HepG2 (cell line): Measurements from ENCODE around the gene MYO18A. TPM values are rescaled to one million over a fixed set of nuclear protein-coding genes. Genes with fewer than 3 reads are reported as not detected.
"Not testable (repeated sequence)": the region's sequence is repeated elsewhere in the genome, so short reads cannot be mapped to it uniquely, and the experiment has no call there.

Source experiments
- ATAC-seq: fragments of 200-7000 bp; cut with Tn5 transposase; 3 replicates; pipeline ENCODE4 v1.9.1; 2020; ENCODE audit warnings: mild to moderate bottlenecking, moderate library complexity
- BruUV-seq: library from RNA; stranded (reverse); fragments of 400-500 nt; replicated peaks from 2 replicates; lab custom pipeline; 2021; lab: Mats Ljungman, UMichigan
- CTCF ChIA-PET: fragments of 300-600 bp; formaldehyde crosslinking; extraction: SDS; loops from one replicate; lab custom pipeline; 2021; ENCODE audit warnings: low total read pairs, inconsistent platforms, low intra/inter-chr PET ratio; lab: Yijun Ruan, JAX
- POLR2A ChIA-PET: fragments of 350-600 bp; sonication (Branson Sonifier 250); formaldehyde crosslinking; loops from one replicate; lab custom pipeline; 2020; ENCODE audit warnings: antibody characterized with exemption, inconsistent platforms; lab: Yijun Ruan, JAX
- DNase-seq: peaks from one replicate; pipeline ENCODE4 v3.0.0-alpha.2; 2015; ENCODE audit warnings: low spot score
- FAIRE-seq: peaks from 3 replicates; lab custom pipeline; 2011; peaks lifted over from hg19 to GRCh38; lab: Jason Lieb, UNC
- H2AFZ ChIP-seq: one replicate; pipeline ENCODE4 v1.6.1; 2011; ENCODE audit warnings: low read length, inconsistent platforms
- H3K27ac ChIP-seq: fragments of 300-600 bp; 3 replicates; pipeline ENCODE4 v1.8.0; 2011; ENCODE audit warnings: mixed run types, mild to moderate bottlenecking, mixed read lengths, low read length, inconsistent platforms; ENCODE audit not compliant: insufficient read depth; ENCODE audit errors: extremely low read length
- H3K27me3 ChIP-seq, 2 experiments: fragments of 200-600 bp in 1 of 2; 2 replicates in 1 of 2; 3 replicates in 1 of 2; pipeline versions ENCODE4 v1.6.0 to v1.8.0; 2011; ENCODE audit warnings: low read length in 2 of 2, mild to moderate bottlenecking in 2 of 2, moderate library complexity in 2 of 2, inconsistent platforms in 1 of 2; ENCODE audit not compliant: insufficient read depth in 2 of 2, control insufficient read depth in 1 of 2
- H3K36me3 ChIP-seq, 2 experiments: fragments of 200-600 bp in 1 of 2; replicated peaks in 1 of 2; 2 replicates in 1 of 2; 3 replicates in 1 of 2; pipeline versions ENCODE4 v1.5.1 to v1.8.0; 2011; ENCODE audit warnings: low read length in 2 of 2, inconsistent platforms in 1 of 2; ENCODE audit not compliant: insufficient read depth in 2 of 2, control insufficient read depth in 1 of 2
- H3K4me1 ChIP-seq: 2 replicates; pipeline ENCODE4 v1.5.1; 2012; ENCODE audit warnings: low read length, inconsistent platforms; ENCODE audit not compliant: insufficient read depth
- H3K4me2 ChIP-seq: 2 replicates; pipeline ENCODE4 v1.6.0; 2011; ENCODE audit warnings: low read depth, low read length, inconsistent platforms
- H3K4me3 ChIP-seq, 3 experiments: fragments of 200-600 bp in 1 of 3; sonication (generic), shearing (Covaris generic) in 1 of 3; replicated peaks in 1 of 3; 2 replicates each; pipeline ENCODE4 v1.5.1; 2011 to 2016; ENCODE audit warnings: low read length in 3 of 3, inconsistent platforms in 2 of 3, low read depth in 2 of 3, mild to moderate bottlenecking in 2 of 3, control low read depth in 1 of 3, mixed read lengths in 1 of 3; ENCODE audit not compliant: insufficient read depth in 1 of 3
- H3K79me2 ChIP-seq: one replicate; pipeline ENCODE4 v1.6.1; 2011; ENCODE audit warnings: low read length, inconsistent platforms; ENCODE audit not compliant: insufficient read depth
- H3K9ac ChIP-seq: 2 replicates; pipeline ENCODE4 v1.6.0; 2011; ENCODE audit warnings: mild to moderate bottlenecking, low read depth, low read length, inconsistent platforms; ENCODE audit not compliant: insufficient read depth
- H3K9me3 ChIP-seq: 2 replicates; pipeline ENCODE4 v1.5.1; 2012; ENCODE audit warnings: mild to moderate bottlenecking, low read length
- H4K20me1 ChIP-seq: 2 replicates; pipeline ENCODE4 v1.6.0; 2011; ENCODE audit warnings: inconsistent platforms, mild to moderate bottlenecking, low read length, moderate library complexity; ENCODE audit not compliant: insufficient read depth
- AGO2 ChIP-seq: fragments of 200-400 bp; formaldehyde crosslinking; optimal IDR thresholded peaks from 2 replicates; pipeline ENCODE3; 2017; ENCODE audit warnings: mild to moderate bottlenecking, low read depth, low read length, moderate library complexity
- CEBPB ChIP-seq: IDR thresholded peaks from 2 replicates; pipeline ENCODE4 v1.6.1; 2011; ENCODE audit warnings: low read depth, low read length, improper control_type of control experiment, borderline replicate concordance
- ZNF121 ChIP-seq: sonication (generic); formaldehyde crosslinking; IDR thresholded peaks from 2 replicates; pipeline ENCODE4 v1.5.0; 2020; ENCODE audit warnings: mild to moderate bottlenecking, missing genetic modification reagents
- ZNF720 ChIP-seq: sonication (generic); formaldehyde crosslinking; IDR thresholded peaks from 2 replicates; pipeline ENCODE4 v1.4.0; 2020; ENCODE audit warnings: missing genetic modification reagents
- WGBS: methylation state at CpG from one replicate; pipeline ENCODE4 v1.1.6; 2017; ENCODE audit warnings: low lambda C conversion rate; 5-methylcytosine and 5-hydroxymethylcytosine counted together
- in situ Hi-C: cut with HindIII; loops from 2 replicates; pipeline ENCODE4 v1.10.0; 2017; ENCODE audit warnings: low pct_unique_long_range_greater_than_20kb; ENCODE audit not compliant: extremely low pct_ligation_motif_present
- intact Hi-C: fragments of 100-400 bp; cut with micrococcal nuclease; formaldehyde crosslinking; loops from one replicate; pipeline ENCODE4 v1.10.0; 2022; ENCODE audit not compliant: unreplicated experiment
- polyA plus RNA-seq, 8 experiments: library from polyadenylated mRNA; depleted of rRNA in 3 of 8; stranded (reverse) in 7 of 8; unstranded in 1 of 8; fragments of >200 nt; fragmentation: Illumina TruSeq in 4 of 8; extraction: Trizol in 4 of 8; gene quantifications; 2 replicates each; pipeline versions ENCODE4 v1.2.1 to v1.2.3, GENCODE V29; 2011 to 2016; ENCODE audit warnings: low read depth in 4 of 8, missing spikeins in 1 of 8, mixed read lengths in 1 of 8; ENCODE audit not compliant: insufficient read depth in 1 of 8
- total RNA-seq, 5 experiments: library from RNA; depleted of rRNA; stranded (reverse); fragments of >200 nt; fragmentation: Illumina TruSeq; extraction: Trizol; gene quantifications; 2 replicates each; pipeline ENCODE4 v1.2.3, GENCODE V29; 2016; ENCODE audit warnings: low read depth in 1 of 5
- TF ChIP-seq, protein P1 (sequence below): sonication (generic); formaldehyde crosslinking; IDR thresholded peaks from 2 replicates; pipeline ENCODE4 v1.5.0; 2020; ENCODE audit warnings: mild to moderate bottlenecking, missing genetic modification reagents

MYO18A gene
- total and polyA plus RNA-seq, 2 of the 13 experiments (the other 11 are each of a cell fraction or from before 2014, with no cell fraction given) = 16.8 to 24.8 TPM

DNA sequence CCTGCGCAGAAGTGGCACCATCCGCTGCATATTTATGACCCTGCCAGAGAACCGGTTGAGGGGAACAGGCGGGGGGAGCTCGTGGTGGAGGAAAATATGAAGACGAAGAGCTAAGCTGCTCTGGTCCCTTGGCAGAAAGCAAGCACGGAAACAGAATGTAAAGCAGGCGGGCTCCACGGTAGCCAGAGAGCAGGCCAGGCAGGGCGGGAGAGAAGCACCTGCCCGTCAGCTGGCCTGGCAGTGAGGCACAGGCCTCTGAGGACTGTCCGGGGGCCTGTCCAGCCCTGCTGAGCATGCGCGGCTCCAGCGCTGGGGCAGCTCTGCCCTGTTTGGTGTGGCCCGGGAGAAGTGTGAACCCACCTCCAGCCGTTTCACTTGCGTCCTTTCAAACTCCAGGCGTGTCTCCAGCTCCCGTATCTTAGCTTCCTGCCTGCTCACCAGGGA is 90.6 kb downstream of the MYO18A start:
- no peak overlapping the region for H3K4me3 ChIP-seq
- no peak overlapping the region for H3K4me2 ChIP-seq
- no peak overlapping the region for H3K27ac ChIP-seq
- no peak overlapping the region for H3K9ac ChIP-seq
- 88% methylated on average over 14 of the region's 20 CpGs for WGBS
- H3K4me1 ChIP-seq = no peaks in the 10 kb centered on the region
- FAIRE-seq (no peak), DNase-seq (no peak)
- H3K79me2 ChIP-seq = no peaks in the 10 kb centered on the region
- H3K36me3 ChIP-seq = peaks cover 39 to 81% of the 10 kb centered on the region in 2 experiments
- H3K27me3 ChIP-seq = no peaks in the 10 kb centered on the region
- H2AFZ ChIP-seq = no peak overlapping the region
- ChIA-PET CTCF (no interaction called here), POLR2A (no interaction called here)
- no TSS peak for BruUV-seq
- TF ChIP-seq AGO2 (peak; percentile 31), ZNF720 (CRISPR knock-in tag) (no peak)
- TF ChIP-seq, all 625 proteins: peak for 1
- ATAC-seq = no peak
- Histone ChIP-seq H3K9me3 (no peaks in the 10 kb centered on the region), H4K20me1 (no peaks in the 10 kb centered on the region)
- intact Hi-C loops = loop anchor here (10.0 kb wide), 1 partner anchor 55 kb away; no protein-coding TSS in a partner anchor
- in situ Hi-C loops = no loop called here

GRCh38 chr17:29088782-29089181 is 91.4 kb downstream of the MYO18A start:
- H2AFZ ChIP-seq, POLR2A ChIA-PET, H3K9ac ChIP-seq, H3K27ac ChIP-seq, H3K79me2 ChIP-seq, CTCF ChIA-PET, in situ Hi-C loops, DNase-seq, H3K4me2 ChIP-seq, H3K9me3 ChIP-seq, H3K4me1 ChIP-seq, ATAC-seq, H3K27me3 ChIP-seq, FAIRE-seq, BruUV-seq, H4K20me1 ChIP-seq, H3K4me3 ChIP-seq: not testable (repeated sequence)
- intact Hi-C loops = loop anchor here (10.0 kb wide), 1 partner anchor 56 kb away; no protein-coding TSS in a partner anchor
- TF ChIP-seq, protein P1, sequence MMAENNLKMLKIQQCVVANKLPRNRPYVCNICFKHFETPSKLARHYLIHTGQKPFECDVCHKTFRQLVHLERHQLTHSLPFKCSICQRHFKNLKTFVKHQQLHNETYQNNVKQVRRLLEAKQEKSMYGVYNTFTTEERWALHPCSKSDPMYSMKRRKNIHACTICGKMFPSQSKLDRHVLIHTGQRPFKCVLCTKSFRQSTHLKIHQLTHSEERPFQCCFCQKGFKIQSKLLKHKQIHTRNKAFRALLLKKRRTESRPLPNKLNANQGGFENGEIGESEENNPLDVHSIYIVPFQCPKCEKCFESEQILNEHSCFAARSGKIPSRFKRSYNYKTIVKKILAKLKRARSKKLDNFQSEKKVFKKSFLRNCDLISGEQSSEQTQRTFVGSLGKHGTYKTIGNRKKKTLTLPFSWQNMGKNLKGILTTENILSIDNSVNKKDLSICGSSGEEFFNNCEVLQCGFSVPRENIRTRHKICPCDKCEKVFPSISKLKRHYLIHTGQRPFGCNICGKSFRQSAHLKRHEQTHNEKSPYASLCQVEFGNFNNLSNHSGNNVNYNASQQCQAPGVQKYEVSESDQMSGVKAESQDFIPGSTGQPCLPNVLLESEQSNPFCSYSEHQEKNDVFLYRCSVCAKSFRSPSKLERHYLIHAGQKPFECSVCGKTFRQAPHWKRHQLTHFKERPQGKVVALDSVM (CRISPR knock-in tag) = peak; percentile 75
- TF ChIP-seq ZNF121 (CRISPR knock-in tag) = peak; percentile 85
- 0 out of 2 replicates have a peak, but pooled peaks have one; percentile 15 for TF ChIP-seq CEBPB
- 100% methylated on average over 3 of the region's 3 CpGs for WGBS
- H3K36me3 ChIP-seq = peaks cover 37 to 77% of the 10 kb centered on the region in 2 experiments; a peak in 4 of 5 replicates
